ENCODE data around the gene MORN3.
"Not testable (repeated sequence)": the region's sequence is repeated elsewhere in the genome, so short reads cannot be mapped to it uniquely, and the experiment has no call there.

MORN3 gene

DNA sequence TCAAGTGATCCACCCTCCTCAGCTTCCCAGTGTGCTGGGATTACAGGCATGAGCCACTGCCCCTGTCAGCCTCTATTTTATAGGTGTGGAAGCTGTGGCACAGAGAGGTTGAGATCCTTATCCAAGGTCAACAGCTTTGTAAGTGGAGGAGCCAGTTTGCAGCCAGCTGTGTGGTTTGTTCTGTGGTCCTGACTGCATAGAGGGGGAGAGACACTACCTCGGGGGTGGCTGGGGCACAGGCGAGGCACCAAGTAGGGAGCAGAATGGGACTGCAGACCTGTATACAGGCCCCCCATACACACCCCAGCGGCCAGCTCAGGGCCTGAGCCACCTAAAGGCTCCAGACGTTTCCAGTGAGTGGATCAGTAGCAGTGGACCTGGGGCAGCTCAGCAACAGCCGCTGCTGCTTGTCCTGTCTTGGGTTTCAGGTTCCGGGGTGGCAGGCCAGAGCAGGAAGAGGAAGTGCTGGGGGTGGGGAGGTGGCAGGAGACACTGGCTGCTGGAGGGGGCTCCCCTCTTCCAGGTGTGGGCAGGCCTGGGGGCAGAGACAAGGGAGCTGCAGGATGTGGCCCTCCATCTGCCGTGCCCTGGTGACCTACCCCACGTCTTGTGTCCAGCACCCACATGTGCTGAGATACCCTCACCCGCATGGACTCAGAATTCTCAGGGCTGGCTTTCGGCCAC is 32.1 kb downstream of the MORN3 start:
- DNase-seq: no peak

DNA sequence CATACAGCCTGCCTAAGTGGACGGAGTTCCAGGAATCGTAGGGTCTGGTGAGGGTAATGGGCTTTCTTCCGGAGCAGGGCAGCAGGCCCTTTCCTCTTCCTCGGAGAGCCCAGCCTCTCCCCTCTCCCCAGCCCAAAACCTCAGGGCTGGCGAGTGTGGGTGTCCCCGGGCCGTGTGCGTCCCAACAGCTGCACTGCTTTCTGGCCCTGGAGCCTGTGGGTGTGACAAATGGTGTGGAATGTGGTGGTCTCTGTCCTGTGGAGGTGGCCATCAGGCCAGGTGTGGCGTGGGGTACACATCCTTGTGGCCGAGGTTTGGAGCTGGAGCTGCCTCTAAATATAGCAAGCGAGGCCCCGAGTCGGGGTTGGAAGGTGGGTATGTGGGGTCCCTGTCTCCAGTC is 34.6 kb downstream of the MORN3 start:
- DNase-seq: no peak

DNA sequence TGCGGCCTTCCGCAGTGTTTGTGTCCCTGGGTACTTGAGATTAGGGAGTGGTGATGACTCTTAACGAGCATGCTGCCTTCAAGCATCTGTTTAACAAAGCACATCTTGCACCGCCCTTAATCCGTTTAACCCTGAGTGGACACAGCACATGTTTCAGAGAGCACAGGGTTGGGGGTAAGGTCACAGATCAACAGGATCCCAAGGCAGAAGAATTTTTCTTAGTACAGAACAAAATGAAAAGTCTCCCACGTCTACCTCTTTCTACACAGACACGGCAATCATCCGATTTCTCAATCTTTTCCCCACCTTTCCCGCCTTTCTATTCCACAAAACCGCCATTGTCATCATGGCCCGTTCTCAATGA is 35.6 kb downstream of the MORN3 start:
- DNase-seq: not testable (repeated sequence)

DNA sequence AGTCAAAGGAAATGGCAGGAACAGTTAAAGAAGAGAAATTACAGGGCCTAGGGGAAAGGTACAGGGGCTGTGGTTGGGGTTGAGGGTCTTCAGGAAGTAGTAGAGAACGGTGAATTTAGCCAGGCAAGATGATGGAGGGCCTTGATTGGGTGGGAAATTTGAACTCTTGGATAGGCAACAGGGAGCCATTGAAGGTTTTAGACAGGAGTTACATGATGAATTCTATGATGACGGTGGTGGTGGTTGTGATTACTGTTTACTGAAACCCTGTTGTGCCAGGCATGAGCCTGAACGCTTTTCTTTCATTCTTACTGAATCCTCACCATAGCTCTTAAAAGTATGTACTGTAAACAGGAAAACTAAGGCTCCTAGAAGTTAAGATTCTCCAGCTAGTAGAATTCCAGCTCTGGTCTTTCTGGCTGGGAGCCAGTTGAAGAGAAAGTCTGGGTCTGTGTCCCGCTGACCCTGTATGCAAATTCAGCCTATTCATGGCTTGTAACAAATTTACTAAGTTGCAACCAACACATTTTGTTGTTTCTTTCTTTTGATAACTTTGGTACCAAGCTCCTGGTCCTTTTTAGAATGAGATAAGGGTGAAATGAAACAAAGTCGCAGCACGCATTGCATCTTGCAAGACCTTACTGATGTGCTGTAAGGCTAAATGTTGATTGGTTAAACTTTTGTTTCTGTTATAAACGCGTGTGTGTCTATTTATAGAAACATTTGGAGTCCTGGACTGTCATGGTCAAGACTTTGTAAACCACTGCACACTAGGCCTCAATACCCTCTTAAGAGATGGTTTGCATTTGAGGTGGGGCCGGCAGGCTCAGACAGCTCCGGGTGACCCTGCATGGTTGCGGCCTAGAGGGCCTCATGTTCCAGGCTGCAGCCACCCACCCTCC is 37.1 kb downstream of the MORN3 start:
- DNase-seq: no peak

DNA sequence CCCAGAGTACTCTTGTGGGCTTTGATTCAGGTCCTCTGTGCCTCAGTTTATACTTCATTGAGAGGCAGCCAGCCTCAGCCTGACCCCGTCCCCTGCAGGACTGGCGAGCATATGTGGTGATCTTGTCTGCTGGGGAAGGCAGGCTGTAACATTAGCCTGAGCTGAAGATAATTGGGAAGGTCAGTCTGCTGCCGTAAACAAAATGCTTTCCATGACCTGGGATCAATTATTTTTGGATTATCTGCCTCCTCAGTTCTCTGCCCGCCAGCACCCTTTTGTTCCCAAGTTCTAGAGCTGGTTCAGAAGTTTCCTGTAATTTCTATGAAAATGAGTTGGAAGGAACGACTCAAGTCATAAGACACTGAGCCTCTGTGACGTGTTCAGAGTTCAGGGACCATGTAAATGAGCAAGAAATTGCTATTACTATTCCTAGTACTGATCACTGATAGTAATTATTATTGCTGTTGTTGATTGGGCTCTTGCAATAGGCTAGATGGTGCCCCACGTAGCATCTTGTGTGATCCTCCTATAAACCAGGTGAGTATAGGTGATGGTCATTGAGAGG is 38.6 kb downstream of the MORN3 start:
- DNase-seq: no peak

DNA sequence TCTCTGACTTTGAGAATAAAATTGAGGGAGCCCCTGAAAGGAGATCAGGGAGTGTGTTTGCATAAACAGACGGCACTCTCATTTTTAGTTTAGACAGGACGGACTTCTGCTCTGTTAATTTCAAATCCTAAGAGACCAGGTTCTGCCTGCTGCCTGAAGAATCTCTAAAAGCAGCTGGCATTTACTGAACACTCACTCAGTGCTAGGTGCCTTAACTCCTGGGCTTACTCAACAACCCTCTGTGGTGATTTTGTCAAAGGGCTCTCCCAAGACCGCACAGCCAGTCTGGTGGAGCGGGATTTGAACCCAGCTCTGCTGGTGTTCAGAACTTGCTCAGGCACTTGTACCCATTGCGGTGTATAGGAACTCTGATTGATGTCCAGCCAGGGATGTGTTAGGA is 40.9 kb downstream of the MORN3 start:
- DNase-seq: no peak

DNA sequence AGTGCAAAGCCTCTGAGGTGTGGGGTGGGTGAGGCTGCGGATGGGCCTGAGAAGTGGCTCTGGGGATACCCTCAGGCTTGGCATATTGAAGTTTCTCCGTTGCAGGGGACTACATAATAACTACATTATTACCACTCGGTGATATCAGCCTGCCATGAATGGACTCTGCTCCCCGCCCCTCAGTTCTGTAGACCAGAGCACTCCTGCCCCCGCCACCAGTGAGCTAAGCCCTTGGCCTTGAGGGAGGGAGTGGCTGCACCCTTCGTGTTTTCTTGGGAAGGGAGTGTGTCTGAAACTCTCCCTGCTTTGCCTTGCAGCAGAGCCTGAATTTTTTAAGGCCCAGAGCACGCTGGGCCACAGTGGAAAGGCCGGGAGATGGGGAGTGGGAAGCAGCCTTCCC is 41.4 kb downstream of the MORN3 start:
- DNase-seq: peak; percentile 19

DNA sequence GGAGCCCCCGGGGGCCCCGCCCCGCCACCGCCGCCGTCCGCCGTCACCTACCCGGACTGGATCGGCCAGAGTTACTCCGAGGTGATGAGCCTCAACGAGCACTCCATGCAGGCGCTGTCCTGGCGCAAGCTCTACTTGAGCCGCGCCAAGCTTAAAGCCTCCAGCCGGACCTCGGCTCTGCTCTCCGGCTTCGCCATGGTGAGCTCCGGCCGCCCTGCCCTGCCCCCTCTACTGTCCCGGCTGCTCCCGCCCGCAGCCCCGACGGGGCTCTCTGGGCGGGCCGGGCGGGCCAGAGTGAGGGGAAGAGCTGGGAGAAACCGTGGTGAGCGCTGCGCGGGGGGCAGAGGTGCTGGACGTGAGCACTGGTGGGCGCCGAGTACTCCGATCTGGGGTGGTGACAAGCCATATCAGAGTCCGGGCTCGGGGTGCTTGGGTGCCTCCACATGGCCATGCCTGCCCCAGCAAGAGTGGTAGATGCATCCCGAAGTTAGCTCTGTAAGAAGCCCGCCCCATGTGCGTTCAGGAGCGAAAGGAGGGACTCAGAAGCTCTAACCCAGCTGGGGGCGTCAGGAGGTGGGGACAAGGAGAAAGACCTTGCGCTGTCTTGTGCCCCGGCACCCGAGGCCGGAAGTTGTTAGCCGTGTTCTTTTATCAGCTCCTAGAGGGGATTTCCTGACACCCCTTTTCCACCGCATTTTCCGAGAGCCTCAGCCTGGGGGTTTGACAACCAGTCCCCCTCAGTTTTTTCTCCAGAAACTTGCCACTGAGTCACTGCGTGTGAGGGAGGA is 42.4 kb downstream of the MORN3 start:
- peak; percentile 75 for DNase-seq

DNA sequence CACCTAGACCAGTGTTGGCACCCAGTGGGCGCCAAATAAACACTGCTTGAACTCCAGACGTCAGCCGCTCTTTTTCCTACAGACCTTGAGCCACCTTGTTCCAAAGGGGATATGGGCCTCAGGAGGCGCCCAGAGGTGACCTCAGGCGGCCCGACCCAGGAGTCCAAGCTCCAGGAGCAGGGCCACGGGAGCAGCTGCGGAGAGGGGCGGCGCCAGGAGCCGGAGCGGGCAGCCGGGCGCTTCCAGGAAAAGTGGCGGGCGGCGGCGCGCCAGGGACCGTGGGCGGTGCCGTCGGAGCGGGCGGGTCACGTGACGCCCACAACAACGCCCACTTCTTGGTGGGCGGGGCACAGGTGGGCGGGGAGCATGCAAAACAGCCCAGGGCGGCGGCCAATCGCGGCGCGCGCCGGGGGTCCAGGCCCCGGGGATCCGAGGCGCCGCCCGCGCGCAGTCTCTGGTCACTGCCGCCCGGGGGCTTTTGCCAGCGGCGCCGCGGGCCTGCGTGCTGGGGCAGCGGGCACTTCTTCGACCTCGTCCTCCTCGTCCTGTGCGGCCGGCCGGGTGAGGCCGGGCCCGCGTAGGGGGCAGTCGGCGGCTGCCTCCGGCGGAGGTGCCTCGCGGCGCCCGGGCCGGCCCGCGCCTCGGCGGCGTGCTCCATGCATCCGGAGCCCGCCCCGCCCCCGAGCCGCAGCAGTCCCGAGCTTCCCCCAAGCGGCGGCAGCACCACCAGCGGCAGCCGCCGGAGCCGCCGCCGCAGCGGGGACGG is 43.2 kb downstream of the MORN3 start, which contains the start of gene ORAI1:
Gene ORAI1 (plus strand): TSS at position 444 of the 766 bp plus-strand sequence.
- DNase-seq: peak; percentile 96

DNA sequence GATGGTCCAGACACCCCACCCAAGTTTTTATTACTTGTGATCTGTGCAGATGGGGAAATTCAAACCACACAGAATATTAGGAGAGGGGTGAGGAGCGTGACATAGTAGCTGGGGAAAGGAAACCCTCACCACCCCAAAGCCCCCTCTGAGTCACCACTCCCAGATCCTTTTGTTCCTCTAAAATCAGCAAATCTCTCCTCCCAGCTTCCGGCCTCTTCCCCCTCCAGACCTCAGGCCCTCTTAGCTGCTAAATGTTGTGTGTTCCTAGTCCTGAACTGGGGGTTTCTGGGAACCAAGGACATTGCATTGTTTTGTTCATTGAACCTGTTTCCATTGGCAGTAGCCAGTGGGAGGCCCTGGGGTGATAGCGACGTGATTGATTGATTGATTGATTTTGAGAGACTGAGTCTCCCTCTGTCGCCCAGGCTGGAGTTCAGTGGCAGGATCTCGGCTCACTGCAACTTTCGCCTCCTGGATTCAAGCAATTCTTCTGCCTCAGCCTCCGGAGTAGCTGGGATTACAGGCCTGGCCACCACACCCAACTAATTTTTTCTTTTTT is 49.0 kb downstream of the MORN3 start:
- peak; percentile 17 for DNase-seq

DNA sequence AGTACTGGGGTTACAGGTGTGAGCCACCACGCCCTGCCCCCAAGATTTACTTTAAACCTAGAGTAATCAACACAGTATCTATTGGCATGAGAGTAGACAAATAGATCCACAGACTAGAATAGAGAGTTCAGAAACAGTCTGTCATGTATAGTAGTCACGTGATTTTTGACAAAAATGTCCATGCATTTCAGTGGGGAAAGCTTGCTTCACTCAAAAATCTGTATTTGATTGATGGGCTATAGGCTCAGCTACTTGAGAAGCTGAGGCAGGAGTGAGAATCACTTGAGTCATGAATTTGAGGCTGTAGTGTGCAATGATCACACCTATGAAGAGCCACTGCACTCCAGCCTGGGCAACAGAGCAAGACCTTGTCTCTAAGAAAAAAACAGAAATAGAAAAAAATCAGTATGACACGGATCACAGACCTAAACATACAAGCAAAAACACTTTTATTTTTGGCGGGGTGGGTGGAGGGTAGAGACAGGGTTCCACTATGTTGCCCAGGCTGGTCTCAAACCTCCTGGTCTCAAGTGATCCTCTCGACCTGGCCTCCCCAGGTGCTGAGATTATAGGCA is 50.7 kb downstream of the MORN3 start:
- peak; percentile 21 for DNase-seq

DNA sequence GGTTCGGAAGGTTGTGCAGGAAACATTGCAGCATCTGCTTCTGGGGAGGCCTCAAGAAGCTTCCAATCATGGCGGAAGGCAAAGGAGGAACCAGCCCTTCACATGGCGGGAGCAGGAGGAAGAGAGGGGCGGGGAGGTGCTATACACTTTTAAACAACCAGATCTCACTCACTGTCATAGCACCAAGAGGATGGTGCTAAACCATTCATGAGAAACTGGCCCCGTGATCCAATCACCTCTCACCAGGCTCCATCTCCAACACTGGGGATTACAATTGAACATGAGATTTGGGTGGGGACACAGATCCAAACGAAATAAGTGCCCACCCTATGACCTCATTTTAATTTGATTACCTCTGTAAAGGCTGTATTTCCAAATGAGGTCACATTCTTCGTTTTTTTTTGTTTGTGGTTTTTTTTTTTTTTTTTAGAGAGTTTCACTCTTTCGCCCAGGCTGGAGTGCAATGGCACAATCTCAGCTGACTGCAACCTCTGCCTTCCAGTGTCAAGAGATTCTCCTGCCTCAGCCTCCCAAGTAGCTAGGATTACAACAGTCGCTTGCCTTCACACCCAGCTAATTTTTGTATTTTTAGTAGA is 54.5 kb downstream of the MORN3 start:
- DNase-seq: no peak

DNA sequence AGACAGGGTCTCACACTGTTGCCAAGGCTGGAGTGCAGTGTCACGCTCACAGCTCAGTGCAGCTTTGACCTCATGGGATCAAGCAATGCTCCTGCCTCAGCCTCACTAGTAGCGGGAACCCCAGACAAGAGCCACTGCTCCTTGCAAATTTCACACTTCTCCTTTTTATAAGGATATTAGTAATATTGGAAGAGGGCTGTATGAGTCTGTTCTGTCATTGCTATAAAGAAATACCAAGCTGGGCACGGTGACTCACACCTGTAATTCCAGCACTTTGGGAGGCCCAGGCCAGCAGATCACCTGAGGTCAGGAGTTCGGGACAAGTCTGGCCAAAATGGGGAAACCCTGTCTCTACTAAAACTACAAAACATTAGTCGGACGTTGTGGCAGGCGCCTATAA is 56.0 kb downstream of the MORN3 start:
- DNase-seq: no peak

DNA sequence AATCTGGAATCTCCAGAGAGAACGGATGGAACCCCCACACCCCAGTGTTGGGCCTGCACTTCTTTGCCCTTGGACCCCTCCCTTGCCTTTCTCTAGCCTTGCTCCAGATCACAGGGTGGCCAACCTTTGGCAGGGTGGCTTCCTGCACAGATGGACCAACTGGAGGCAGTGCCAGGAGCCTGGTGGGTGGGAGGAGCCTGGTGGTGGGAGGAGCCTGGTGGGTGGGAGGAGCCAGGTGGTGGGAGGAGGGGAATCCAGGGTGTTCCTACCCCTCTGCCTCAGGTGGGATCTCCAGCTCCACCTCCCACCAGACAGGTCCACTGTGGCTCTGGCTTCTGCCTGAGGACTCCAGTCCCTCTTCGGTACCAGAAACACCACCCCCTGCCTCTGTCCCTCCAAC is 58.1 kb downstream of the MORN3 start:
- no peak for DNase-seq

DNA sequence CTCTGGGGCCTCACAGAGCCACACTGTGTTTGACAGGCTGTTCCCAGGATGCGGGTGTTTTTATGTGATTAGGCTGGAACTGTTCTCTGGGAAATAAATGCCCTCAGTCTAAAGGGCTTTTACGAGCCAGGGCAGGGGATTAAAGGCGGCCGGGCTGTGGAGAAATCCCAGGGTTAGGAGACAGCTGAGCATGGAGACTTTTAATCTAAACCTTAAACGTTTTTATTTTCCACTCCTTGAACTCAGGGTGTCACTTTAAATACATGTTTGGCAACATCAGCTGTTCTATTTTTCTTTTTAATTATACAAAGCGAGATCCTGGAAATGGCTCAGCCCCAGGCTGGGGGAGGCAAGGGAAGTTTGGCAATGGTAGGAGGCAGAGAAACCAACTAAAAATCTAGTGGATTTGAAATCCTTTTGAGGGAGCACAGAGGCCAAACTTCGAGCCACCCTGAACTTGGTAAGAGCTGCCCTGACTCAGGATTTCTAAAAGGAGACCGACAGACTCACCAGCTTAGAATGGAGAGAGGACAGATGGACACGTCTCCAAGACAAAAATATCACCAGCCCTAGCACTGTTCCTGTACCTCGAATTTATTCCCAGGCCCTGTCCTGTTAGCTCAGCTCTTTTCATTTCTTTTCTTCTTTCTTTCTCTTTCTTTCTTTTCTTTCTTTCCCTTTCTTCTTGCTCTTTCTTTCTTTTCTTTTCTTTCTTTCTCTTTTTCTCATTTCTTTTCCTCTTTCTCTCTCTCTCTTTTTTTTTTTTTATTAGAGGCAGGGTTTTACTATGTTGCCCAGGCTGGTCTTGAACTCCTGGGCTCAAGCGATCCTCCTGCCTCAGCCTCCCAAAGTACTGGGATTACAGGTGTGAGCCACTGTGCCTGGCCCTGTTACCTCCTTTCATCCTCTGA is 59.0 kb downstream of the MORN3 start:
- DNase-seq: no peak

DNA sequence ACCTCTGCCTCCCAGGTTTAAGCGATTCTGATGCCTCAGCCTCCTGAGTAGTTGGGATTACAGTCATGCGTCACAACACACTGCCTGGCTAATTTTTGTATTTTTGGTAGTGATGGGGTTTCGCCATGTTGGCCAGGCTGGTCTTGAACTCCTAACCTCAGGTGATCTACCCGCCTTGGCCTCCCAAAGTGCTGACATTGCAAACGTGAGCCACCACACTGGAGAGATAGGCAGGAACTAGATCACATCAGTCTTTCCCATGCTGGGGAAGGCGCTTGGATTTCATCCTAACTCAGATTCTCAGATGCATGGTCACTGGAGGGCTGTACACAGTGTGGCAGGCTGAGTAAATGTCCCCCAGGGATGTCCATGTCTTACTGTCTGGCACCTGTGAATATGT is 61.2 kb downstream of the MORN3 start:
- DNase-seq: no peak

DNA sequence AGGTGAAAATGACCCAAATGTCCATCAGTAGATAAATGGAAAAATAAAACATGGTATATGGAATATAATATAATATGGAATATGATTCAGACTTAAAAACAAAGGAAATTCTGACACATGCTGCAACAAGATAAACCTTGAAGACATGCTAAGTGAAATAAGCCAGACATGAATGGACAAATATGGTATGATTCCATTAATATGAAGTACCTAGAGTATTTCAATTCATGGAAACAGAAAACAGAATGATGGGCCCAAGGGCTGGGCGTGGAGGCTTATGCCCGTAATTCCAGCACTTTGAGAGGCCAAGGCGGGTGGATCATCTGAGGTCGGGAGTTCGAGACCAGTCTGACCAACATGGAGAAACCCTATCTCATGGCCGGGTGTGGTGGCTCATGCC is 65.9 kb downstream of the MORN3 start:
- no peak for DNase-seq

DNA sequence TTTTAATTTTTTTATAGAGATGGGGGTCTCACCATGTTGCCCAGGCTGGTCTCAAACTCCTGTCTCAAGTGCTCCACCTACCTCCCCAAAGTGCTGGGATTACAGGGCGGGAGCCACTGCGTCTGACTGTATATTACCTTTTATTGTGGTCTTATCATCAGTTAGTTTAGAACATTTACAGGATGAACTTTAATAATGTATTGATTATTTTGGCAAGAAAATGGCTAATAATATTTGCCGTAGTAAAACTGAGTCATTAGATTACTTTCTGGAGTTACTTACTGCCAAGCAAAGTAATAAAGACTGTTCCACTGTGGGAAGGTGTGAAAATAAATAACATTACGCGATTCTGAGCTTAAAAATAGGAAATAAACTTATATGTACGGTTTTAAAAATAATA is 66.7 kb downstream of the MORN3 start:
- no peak for DNase-seq

DNA sequence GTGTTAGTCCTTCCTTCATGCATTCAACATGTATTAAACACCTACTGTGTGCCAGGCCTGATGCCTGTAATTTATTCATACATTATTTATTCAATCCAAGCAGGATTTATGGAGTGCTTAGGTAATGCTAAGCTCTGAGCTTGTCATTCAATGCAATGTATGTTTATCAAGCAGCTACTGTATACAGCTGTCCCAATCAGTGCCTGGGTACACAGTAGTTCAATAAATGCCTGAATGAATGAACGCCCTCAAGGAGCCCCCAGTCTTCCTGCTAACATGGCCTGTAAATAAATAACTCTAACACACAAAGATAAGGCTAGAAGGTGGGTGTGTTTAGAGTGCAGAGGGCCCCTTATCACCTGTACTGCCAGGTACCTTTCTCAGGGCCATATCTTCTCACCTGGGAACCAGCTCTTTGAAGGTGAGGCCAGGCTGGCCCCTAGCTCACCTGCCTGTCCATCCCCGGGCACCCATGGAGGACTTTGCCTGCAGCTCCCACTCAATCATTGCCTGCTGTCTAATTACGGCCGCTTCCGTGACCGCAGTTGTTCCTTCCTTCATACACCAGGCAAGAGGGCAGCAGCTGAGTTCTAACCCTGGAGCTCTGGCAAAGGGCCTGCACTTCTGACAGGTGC is 68.6 kb downstream of the MORN3 start:
- DNase-seq: no peak
